NOMO-1 (cell line): Measurements from ENCODE around the gene TMEM184B.

Source experiments
- DNase-seq, 2 experiments: peaks; one replicate each; lab custom pipeline; 2025; ENCODE audit not compliant: unreplicated experiment in 2 of 2; lab: John Stamatoyannopoulos, UW

The TMEM184B gene

GRCh38 chr22:38228873-38229740, 43.7 kb downstream of the TMEM184B start:
- no peak for DNase-seq

DNA sequence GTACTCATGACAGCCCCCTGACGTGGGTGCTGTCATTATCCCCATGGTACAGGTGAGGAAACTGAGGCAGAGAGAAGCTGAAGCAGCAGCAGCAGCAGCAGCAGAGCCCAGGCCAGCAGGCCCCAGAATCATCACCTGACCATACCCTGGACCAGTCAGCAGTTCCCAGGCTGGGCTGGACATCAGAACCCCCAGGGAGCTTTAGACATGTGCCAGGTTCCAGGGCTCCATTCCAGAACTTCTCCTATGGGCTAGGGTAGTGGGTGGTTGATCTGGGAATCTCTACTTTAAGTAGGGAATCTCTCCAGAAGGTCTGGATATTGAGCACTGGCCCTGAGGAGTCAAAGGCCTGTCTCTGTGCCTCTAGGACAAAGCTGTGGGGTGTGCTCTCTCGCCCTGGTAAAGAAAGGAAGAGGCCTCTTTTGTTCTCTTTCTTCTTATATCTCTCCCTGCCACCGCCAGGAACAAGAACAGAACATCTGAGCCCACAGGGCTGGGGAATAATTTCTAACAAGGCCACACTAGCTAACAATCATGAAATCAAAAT, 44.4 kb downstream of the TMEM184B start:
- no peak for DNase-seq

DNA sequence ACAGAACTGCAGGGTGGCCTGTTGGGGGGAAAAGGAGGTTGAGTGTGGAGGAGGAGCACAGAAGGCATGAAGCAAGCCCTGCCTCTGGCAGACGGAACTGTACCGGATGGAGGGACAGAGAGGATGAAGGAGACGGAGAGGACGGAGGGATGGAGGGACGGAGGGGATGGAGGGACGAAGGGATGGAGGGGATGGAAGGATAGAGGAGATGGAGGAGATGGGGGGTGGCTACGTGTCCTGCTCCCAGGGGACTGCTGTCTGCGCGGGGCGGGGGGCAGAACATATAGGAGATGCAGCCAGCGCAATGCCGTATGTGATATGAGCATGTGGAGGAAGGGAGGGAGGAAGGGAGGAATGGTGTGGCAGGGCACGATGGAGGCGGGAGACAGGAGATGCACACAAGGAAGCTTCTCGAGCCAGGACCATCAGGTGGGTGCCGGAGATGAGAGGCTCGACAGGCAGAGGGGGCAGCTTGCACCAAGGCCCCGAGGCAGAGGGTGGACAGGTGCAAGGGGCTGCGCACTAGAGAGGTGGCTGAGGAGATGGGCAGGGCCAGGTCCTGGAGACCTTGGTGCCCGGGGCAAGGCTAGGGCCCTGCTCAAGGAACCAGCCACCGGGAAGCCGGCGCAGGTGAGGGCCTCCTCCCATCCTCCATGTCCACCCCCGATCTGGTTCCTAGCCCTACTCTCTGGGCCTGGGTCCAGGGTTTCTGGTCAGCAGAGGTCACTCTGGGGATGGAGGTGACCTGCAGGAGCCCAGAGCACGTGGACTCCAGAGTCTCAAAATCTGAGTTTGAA, 45.8 kb downstream of the TMEM184B start:
- DNase-seq: no peak

- DNase-seq: no peak
These were observed 49.4 kb downstream of the TMEM184B start for GRCh38 chr22:38223289-38223960.

DNA sequence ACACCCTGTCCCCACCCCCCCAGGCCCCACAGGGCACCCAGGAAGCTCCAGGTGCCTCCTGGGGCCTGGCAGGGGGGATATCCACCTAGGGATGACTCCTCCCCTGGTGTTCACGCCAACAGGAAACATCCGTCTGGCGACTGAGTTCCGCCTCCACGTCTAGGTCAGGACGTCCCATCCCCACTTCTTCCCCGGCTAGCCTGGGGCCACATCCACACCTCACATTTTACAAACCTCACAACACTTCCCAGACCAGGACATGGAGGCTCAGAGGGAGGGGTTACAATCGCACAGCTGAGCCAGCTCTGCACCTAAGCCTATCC, 50.1 kb downstream of the TMEM184B start:
- no peak for DNase-seq

DNA sequence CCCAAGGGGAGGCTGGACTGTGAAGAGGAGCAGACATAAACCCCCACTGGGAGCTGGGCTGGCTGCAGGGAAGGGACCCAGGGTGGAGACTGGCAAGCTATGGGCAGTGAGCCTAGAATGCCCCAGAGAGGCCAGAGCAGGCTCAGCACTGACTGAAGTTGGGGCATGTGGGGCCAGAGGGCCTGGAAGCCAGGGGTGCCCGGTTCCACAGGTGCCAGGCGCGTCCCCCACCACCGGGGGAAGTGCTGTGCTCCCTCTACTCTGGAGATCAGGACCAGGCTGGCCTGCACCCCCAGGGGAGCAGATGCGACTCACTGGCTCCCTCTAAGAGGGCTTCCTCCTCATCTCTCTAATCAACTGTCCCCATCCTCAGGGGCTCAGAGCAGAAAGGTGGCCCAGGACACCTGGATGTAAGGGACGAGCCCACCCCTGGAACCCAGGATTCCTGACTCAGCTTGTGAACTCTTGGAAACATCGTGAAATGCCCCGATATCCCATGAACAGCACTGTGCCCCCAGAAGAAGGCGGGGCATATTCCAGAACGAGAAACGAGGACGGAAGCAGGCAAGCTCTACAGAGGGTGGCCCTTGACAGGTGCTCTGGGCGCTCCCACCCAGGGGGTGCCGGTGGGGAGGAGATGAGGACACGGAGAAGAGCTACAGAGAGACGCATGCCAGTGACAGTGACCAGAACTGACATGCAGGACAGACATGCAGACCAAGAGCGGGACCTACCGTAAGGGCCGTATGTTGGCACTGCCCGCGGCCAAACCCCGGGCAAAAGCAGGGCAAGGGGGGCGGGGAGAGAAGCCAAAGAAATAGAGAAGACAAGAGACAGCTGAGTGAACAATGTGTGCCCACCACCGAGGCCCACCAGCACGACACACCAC, 50.7 kb downstream of the TMEM184B start:
- DNase-seq: no peak

DNA sequence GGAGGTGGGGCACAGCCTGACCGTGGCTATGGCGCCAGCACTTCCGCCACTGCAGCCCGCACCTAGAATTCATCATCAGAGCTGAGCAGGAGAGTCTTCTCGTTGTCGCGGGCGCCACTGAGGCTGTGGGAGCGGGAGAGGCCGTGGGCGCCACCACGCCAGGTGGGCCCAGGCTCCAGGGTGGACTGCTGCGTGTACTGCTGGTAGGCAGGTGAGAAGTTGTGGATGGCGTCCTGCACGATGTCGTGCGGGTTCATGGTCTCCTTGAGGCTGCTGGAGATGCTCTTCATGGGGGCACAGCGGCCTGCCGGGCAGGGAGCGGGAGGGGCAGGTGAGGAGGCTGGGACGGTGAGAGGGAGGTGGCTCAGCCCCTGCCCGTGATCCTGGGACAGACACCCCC, 51.4 kb downstream of the TMEM184B start:
- DNase-seq: no peak

- DNase-seq: no peak
These were observed 52.0 kb downstream of the TMEM184B start for GRCh38 chr22:38220653-38221386.

DNA sequence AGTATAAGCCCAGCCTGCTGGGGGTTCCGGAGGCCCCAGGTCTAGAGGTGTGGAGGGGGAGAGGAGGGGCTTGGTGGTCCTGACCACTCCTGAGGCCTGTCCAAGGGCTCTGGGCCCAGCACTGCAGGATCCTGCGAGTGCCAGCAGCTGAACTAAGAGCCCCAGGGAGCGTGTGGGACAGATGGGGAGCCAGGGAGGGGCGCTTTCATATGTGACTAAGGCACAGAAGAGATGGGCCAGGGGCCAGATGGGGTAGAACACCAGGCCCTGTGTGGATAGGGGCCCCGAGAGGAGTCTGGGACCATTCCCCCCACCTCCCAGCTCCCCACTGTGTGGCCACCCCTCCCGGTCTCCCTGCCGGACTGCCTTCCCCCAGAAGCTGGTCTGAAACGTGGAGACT, 52.6 kb downstream of the TMEM184B start:
- no peak for DNase-seq

DNA sequence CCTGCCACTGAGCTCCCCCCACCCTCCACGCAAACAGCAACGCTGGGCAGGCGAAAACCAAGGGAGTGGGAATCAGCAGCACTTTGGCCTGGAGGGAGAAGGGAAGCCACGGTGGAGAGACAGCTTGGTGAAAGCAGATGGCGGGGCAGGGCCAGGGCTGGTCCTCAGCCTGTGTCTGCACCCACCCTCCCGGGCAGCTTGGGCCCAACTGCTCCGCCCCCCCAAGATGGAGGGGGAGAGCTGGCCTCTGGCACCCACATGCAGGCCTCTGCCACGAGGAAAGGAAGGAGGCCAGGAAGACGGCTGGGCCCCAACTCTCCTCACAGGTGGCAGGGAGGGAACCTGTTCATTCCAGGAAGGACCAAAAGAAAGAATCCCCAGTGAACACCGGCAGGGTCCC, 53.2 kb downstream of the TMEM184B start:
- no peak for DNase-seq

DNA sequence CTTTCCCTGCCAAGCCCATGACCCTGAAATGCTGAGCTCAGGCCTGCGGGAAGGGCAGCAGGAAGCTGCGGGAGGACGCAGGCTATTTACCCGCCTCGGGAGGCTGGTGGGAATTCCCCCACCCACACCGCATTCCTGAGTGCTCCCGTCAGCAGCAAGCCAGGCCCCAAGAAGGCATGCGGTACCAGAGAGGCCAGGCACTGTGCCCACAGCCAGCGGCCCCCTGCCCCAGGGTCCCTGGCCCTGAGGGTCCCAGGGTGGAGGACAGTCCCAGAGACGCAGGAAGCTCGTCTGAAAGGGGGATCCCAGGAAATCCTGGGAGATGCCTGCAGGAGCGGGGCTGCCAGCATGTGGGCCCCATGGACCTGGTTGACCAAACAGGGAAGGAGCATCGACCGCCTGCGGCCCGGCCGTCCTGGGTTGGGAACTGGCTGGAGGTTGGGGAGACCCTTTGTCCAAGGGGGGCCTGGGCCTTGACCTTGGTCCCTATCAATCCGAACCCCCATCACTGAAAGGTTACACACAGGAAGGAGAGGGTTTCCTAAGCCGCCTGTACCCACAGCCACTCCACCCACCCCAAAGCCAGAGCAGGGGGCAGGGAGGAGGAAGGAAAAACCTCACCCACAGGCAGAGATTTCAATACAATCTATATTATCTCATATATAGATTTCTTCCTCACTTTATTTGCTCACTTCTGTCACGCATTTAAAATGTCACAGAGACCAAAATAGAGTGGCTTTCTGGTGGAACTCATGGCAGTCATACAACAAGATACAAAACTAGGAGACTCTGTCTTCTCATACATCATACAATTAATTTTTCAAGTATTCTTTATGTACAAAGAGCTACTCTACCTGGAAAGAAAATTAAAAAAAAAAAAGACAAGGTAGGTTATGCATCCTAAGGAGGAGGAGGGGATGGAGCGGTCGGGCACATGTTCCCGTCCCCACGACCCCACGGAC, 53.9 kb downstream of the TMEM184B start:
- DNase-seq: no peak

GRCh38 chr22:38215156-38216038, 57.4 kb downstream of the TMEM184B start:
- DNase-seq: no peak

DNA sequence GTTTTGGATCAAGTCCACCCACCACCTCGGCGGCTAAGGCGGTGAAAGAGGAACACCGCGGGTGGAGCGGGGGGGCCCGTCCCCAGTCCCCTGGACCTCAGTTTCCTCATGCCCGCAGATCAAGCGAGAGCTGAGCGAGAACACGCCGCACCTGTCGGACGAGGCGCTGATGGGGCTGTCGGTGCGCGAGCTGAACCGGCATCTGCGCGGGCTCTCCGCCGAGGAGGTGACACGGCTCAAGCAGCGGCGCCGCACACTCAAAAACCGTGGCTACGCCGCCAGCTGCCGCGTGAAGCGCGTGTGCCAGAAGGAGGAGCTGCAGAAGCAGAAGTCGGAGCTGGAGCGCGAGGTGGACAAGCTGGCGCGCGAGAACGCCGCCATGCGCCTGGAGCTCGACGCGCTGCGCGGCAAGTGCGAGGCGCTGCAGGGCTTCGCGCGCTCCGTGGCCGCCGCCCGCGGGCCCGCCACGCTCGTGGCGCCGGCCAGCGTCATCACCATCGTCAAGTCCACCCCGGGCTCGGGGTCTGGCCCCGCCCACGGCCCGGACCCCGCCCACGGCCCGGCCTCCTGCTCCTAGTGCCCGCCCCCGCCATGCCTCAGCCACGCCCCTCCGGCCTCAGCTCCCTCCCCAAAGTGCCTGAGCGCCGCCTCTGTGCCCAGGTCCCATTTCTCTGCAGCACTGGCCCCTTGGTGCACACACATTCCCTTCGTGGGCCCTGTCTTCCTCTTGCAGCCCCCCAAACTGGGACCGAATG, 58.3 kb downstream of the TMEM184B start:
- DNase-seq: peak; percentile 54 to 60

DNA sequence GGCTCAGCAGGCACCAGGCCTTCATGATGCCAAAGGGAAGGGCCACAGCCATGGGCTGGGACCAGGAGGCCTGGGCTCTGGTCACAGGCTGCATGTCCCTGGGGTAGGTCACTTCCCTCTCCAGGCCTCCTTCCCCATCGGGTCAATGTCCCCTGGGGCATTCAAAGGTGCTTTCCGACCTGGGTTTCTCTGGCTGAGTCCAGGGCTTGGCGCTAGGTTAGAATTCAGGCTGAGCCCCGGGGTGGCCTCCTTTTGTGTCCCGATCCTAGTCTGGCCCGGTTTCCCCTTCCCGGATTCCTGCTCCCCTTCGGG, 58.9 kb downstream of the TMEM184B start:
- DNase-seq: no peak

DNA sequence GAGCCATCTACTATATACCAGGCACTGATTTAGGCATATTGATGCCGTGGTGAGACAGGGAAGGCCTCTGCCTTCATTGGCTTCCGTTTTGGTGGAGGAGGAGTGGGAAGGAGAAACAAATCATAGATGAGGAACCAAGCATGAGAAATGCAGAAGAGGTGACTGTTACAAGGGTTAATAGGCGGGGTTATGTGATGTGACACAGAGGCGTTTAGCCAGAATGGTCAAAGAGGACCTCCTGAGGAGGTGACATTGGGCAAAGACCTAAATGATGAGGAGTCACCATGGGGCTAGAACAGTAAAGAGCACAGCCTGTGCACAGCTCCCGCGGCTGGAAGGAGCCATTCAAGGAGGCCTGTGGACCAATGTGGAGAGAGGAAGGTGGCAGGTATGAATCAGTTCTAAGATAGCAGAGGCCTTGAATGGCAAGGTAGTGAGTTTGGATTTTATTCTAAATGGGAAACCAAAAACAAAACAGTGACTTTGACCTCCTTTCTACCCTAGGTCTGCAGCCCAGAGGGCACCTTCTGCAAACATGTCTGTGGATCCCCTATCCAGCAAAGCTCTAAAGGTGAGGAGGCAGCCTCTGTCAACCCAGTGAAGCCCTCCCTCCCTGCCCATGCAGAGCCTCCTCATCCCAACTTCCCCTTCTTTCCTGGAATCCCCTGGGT, 59.4 kb downstream of the TMEM184B start:
- DNase-seq: peak; percentile 64 to 89

DNA sequence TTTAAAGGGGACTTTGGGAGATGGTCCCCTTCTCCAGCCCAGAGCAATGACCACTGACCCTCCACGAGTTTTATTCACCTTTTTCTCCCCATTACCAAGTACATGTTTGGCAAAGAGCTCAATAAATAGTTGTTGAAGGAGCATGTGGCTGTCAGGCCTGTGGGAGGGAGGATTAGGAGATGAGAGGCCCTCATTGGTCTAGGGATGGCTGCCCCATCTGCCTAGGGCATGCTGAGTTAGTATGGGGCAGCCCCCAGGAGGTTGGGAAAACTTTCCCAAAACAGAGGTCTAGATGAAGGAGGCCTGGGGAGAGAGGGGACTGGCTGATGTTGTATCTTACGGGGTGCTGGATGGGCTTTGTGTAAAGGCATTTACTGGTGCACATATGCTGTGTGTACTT, 60.4 kb downstream of the TMEM184B start:
- DNase-seq: no peak
